Measurements from ENCODE around the gene LEMD2.

The LEMD2 gene

DNA sequence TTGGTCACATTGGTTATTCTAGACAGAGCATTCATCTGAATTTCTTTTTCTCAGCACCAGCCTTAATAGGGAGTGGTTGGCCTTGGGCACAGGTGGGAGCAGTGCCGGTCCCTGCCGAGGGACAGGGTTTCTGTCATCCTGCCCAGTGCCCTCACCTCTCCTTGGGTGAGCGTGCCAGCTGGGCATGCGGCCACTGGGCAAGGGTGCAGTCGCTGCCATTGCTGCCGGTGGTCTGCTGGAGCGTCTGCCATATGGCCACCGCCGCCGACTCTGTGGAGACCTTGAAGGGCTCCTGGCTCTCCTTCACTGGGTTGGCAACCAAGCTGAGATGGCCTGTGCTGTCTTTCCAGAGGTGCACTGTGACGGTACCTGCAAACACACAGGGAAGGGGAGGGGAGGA lies 61.0 kb downstream of the LEMD2 start:
- H3K4me1 ChIP-seq (ENCODE audit: insufficient read depth, low read length, poor library complexity, severe bottlenecking) = peaks cover 4% of the 10 kb centered on the region
- H4K20me1 ChIP-seq (ENCODE audit: insufficient read depth, low read length, poor library complexity, severe bottlenecking) = no peaks in the 10 kb centered on the region
- no peaks in the 10 kb centered on the region for H3F3A ChIP-seq (ENCODE audit: low read depth)
- H3K79me2 ChIP-seq (ENCODE audit: insufficient read depth, low read length) = no peaks in the 10 kb centered on the region
- H3K9me3 ChIP-seq (ENCODE audit: insufficient read depth, low read depth, low read length) = no peaks in the 10 kb centered on the region
- no peak overlapping the region for H3K9ac ChIP-seq (ENCODE audit: low read depth, low read length, poor library complexity, severe bottlenecking)
- H3K9me2 ChIP-seq (replicated peaks; ENCODE audit: low read depth, low read length) = no peaks in the 10 kb centered on the region
- no peak overlapping the region for H3K4me2 ChIP-seq (ENCODE audit: low read depth, low read length, poor library complexity, severe bottlenecking)
- TF ChIP-seq, protein P1, sequence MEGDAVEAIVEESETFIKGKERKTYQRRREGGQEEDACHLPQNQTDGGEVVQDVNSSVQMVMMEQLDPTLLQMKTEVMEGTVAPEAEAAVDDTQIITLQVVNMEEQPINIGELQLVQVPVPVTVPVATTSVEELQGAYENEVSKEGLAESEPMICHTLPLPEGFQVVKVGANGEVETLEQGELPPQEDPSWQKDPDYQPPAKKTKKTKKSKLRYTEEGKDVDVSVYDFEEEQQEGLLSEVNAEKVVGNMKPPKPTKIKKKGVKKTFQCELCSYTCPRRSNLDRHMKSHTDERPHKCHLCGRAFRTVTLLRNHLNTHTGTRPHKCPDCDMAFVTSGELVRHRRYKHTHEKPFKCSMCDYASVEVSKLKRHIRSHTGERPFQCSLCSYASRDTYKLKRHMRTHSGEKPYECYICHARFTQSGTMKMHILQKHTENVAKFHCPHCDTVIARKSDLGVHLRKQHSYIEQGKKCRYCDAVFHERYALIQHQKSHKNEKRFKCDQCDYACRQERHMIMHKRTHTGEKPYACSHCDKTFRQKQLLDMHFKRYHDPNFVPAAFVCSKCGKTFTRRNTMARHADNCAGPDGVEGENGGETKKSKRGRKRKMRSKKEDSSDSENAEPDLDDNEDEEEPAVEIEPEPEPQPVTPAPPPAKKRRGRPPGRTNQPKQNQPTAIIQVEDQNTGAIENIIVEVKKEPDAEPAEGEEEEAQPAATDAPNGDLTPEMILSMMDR (conservative IDR thresholded peaks at IDR 0.05; ENCODE audit: low read length) = no peak
- TF ChIP-seq EZH2phosphoT487 (IDR thresholded peaks at IDR 0.05; ENCODE audit: borderline replicate concordance) = no peak
- H3K27me3 ChIP-seq (ENCODE audit: insufficient read depth, low read length, poor library complexity, severe bottlenecking) = no peaks in the 10 kb centered on the region
- no peak overlapping the region for H3K4me3 ChIP-seq (ENCODE audit: low read length, poor library complexity, severe bottlenecking)
- H2AFZ ChIP-seq (ENCODE audit: low read length) = no peak overlapping the region
- no peaks in the 10 kb centered on the region for H3K36me3 ChIP-seq (ENCODE audit: insufficient read depth, low read length)

DNA sequence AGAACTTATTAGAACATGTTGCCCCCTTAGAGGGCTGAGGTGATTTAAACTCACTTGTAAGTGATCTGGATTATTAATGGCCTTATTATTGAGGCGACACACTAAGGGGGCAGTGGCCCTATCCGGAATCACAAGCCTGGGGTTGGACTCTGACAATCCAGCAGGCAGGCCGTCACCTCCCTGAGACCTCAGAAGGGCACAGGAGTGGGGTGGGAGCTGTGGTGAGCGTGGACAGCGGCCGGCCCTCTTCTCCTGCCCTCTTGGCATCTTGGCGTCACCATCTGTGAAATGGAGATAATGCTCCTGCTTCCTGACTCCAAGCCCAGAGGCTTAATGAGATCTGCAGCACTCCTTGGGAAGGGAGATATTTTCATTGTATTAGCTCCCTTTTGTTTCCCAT lies 61.8 kb downstream of the LEMD2 start:
- H3K4me2 ChIP-seq (ENCODE audit: low read depth, low read length, poor library complexity, severe bottlenecking) = no peak overlapping the region

DNA sequence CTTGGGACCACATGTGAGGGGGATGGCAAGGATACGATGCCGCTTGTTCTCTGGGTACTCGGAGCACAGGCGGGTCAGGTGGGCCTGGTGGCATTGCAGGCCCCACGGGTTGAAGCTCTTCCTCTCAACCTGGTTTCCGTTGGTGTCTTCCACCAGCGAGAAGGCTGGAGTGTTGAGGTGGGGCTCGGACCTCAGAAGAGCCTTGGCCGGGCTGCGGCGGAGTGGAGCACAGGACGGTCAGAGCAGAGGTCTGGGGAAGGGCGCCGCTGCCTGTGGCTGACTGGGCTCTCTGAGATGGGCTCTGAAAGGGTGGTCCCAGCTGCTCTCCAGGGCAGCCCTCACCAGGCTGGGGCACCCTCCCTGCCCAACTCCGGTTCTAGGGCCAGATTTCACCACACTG lies 62.2 kb downstream of the LEMD2 start:
- Histone ChIP-seq H3K9me3 (ENCODE audit: insufficient read depth, low read depth, low read length) (no peaks in the 10 kb centered on the region), H3K27me3 (ENCODE audit: insufficient read depth, low read length, poor library complexity, severe bottlenecking) (no peaks in the 10 kb centered on the region), H3K4me2 (ENCODE audit: low read depth, low read length, poor library complexity, severe bottlenecking) (no peak overlapping the region), H3K9ac (ENCODE audit: low read depth, low read length, poor library complexity, severe bottlenecking) (no peak overlapping the region), H2AFZ (ENCODE audit: low read length) (no peak overlapping the region), H3K4me3 (ENCODE audit: low read length, poor library complexity, severe bottlenecking) (no peak overlapping the region), H3F3A (ENCODE audit: low read depth) (no peaks in the 10 kb centered on the region), H4K20me1 (ENCODE audit: insufficient read depth, low read length, poor library complexity, severe bottlenecking) (no peaks in the 10 kb centered on the region), H3K4me1 (ENCODE audit: insufficient read depth, low read length, poor library complexity, severe bottlenecking) (peaks cover 4% of the 10 kb centered on the region), H3K9me2 (replicated peaks; ENCODE audit: low read depth, low read length) (no peaks in the 10 kb centered on the region), H3K36me3 (ENCODE audit: insufficient read depth, low read length) (no peaks in the 10 kb centered on the region), H3K79me2 (ENCODE audit: insufficient read depth, low read length) (no peaks in the 10 kb centered on the region)
- no peak for TF ChIP-seq EZH2phosphoT487 (IDR thresholded peaks at IDR 0.05; ENCODE audit: borderline replicate concordance)
- TF ChIP-seq, protein P1 (conservative IDR thresholded peaks at IDR 0.05; ENCODE audit: low read length) = no peak

More for the DNA sequence above, 61.8 kb downstream of the LEMD2 start:
- no peaks in the 10 kb centered on the region for H4K20me1 ChIP-seq (ENCODE audit: insufficient read depth, low read length, poor library complexity, severe bottlenecking)
- H3K36me3 ChIP-seq (ENCODE audit: insufficient read depth, low read length) = no peaks in the 10 kb centered on the region
- H3K27me3 ChIP-seq (ENCODE audit: insufficient read depth, low read length, poor library complexity, severe bottlenecking) = no peaks in the 10 kb centered on the region
- no peaks in the 10 kb centered on the region for H3K9me3 ChIP-seq (ENCODE audit: insufficient read depth, low read depth, low read length)
- no peak overlapping the region for H2AFZ ChIP-seq (ENCODE audit: low read length)
- H3K4me1 ChIP-seq (ENCODE audit: insufficient read depth, low read length, poor library complexity, severe bottlenecking) = peaks cover 4% of the 10 kb centered on the region
- H3K4me3 ChIP-seq (ENCODE audit: low read length, poor library complexity, severe bottlenecking) = no peak overlapping the region
- no peaks in the 10 kb centered on the region for H3K9me2 ChIP-seq (replicated peaks; ENCODE audit: low read depth, low read length)
- no peak overlapping the region for H3K9ac ChIP-seq (ENCODE audit: low read depth, low read length, poor library complexity, severe bottlenecking)
- no peaks in the 10 kb centered on the region for H3K79me2 ChIP-seq (ENCODE audit: insufficient read depth, low read length)
- TF ChIP-seq, protein P1 (conservative IDR thresholded peaks at IDR 0.05; ENCODE audit: low read length) = no peak
- no peak for TF ChIP-seq EZH2phosphoT487 (IDR thresholded peaks at IDR 0.05; ENCODE audit: borderline replicate concordance)
- no peaks in the 10 kb centered on the region for H3F3A ChIP-seq (ENCODE audit: low read depth)
